Natural killer cell treated with Interleukin-12 subunit alpha and Interleukin-12 subunit beta and Interleukin-15 and Interleukin-18, amount 100 ng/mL, for 72 hours (primary cell): ENCODE results near the gene UNC93B1. TPM values are rescaled to one million over a fixed set of nuclear protein-coding genes. Genes with fewer than 3 reads are reported as not detected.

Experiments used
- ATAC-seq, 2 donors: fragments of 150-1000 bp; cut with Tn5 transposase in 1 of 2; sonication (Bioruptor Pico), chemical (Tn5 transposase) in 1 of 2; 2 replicates each; pipeline ENCODE4 v1.10.0; 2021
- DNase-seq: peaks from one replicate; pipeline ENCODE4 v3.0.0; 2022; ENCODE audit warnings: low spot score
- H3K27ac Mint-ChIP-seq, 2 donors: 1 replicate in 1 of 2; 2 replicates in 1 of 2; pipeline ENCODE4 v1.8.0; 2022; ENCODE audit warnings: mixed read lengths in 2 of 2, mild to moderate bottlenecking in 1 of 2, moderate library complexity in 1 of 2
- H3K27me3 Mint-ChIP-seq, 2 donors: 1 replicate in 1 of 2; 2 replicates in 1 of 2; pipeline ENCODE4 v1.8.0; 2022; ENCODE audit warnings: mixed read lengths in 2 of 2
- H3K36me3 Mint-ChIP-seq: one replicate; pipeline ENCODE4 v1.8.0; 2022; ENCODE audit warnings: mixed read lengths
- H3K4me1 Mint-ChIP-seq, 2 donors: 1 replicate in 1 of 2; 2 replicates in 1 of 2; pipeline ENCODE4 v1.8.0; 2022; ENCODE audit warnings: low read depth in 2 of 2, mixed read lengths in 2 of 2, mild to moderate bottlenecking in 1 of 2
- H3K4me3 Mint-ChIP-seq: one replicate; pipeline ENCODE4 v1.8.0; 2022; ENCODE audit warnings: mixed read lengths
- H3K9me3 Mint-ChIP-seq: 2 replicates; pipeline ENCODE4 v1.8.0; 2022; ENCODE audit warnings: mixed read lengths
- total RNA-seq, 2 donors: library from RNA; stranded (reverse); gene quantifications; one replicate each; pipeline ENCODE4 v1.2.3, GENCODE V29; 2022

Gene UNC93B1
- total RNA-seq, 2 donors from 2014 or later = 13.5 to 13.6 TPM

DNA sequence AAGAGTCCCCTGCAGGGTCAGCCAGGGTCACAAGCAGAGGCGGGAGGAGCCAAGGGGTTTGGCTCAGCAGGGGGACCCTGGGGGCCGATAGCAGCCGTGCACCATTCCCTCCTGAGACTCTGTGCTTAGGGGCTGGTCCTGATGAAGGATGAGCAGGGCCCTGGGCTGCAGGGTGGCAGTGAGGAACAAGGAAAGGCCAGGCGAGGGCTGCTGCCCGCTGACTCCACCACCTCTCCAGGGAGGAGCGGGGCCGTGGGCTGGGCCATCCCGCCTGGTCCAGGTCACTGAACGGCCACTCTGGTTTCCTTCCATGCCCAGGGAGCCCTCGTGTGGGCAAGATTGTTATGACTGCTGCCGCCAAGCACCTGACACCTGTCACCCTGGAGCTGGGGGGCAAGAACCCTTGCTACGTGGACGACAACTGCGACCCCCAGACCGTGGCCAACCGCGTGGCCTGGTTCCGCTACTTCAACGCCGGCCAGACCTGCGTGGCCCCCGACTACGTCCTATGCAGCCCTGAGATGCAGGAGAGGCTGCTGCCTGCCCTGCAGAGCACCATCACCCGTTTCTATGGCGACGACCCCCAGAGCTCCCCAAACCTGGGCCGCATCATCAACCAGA is 17.4 kb upstream of the UNC93B1 start:
- Mint-ChIP-seq H3K27me3 (no peaks in the 10 kb centered on the region), H3K4me1 (peaks cover 0 to 3% of the 10 kb centered on the region in 2 donors), H3K27ac (no peak overlapping the region), H3K9me3 (no peaks in the 10 kb centered on the region), H3K4me3 (no peak overlapping the region), H3K36me3 (no peaks in the 10 kb centered on the region)
- no peak for DNase-seq
- no peak for ATAC-seq

DNA sequence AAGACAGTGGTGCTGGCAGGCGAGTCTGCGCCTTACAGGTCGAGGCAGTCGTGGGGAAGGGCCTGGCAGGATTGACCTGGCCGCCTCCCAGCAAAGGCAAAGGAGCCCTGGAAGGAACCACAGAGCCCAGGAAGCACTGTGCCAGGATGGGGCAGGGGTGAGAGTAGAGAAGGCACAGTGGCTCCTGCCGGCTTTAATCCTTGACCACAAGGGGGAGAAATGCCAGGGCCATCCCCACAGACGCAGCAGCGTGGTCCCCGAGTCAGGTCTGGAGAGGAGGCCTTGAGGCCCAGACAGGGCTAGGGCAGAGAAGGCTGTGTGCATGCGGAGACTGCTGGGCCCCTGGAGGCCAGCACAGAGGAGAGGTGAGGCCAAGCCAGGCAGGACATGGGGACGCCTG is 16.7 kb upstream of the UNC93B1 start:
- Mint-ChIP-seq H3K9me3 (no peaks in the 10 kb centered on the region), H3K27me3 (no peaks in the 10 kb centered on the region), H3K36me3 (no peaks in the 10 kb centered on the region), H3K4me3 (no peak overlapping the region), H3K4me1 (peaks cover 0 to 3% of the 10 kb centered on the region in 2 donors), H3K27ac (no peak overlapping the region)
- DNase-seq = no peak
- no peak for ATAC-seq

DNA sequence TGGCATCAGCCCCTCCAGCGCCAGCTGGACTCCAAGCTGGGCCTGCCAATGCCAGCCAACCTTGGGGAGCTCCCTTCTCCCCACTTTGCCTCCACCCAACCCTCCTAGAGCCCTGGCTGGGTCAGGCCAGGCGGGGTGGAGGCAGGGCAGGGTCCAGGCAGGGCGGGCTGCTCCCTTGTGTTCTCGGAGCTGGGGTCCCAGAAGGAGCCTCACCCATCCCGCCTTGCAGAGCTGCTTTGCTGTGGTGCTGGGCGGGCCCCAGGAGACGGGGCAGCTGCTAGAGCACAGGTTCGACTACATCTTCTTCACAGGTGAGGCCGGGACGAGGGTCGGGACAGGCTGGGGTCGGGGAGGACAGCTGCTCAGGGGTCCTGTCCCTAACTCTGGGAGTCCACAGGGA is 15.6 kb upstream of the UNC93B1 start:
- Mint-ChIP-seq H3K4me3 (no peak overlapping the region), H3K36me3 (no peaks in the 10 kb centered on the region), H3K27ac (no peak overlapping the region), H3K4me1 (peaks cover 0 to 3% of the 10 kb centered on the region in 2 donors), H3K27me3 (no peaks in the 10 kb centered on the region), H3K9me3 (no peaks in the 10 kb centered on the region)
- DNase-seq (no peak), ATAC-seq (peak in 1 of 2 donors; percentile 34)

DNA sequence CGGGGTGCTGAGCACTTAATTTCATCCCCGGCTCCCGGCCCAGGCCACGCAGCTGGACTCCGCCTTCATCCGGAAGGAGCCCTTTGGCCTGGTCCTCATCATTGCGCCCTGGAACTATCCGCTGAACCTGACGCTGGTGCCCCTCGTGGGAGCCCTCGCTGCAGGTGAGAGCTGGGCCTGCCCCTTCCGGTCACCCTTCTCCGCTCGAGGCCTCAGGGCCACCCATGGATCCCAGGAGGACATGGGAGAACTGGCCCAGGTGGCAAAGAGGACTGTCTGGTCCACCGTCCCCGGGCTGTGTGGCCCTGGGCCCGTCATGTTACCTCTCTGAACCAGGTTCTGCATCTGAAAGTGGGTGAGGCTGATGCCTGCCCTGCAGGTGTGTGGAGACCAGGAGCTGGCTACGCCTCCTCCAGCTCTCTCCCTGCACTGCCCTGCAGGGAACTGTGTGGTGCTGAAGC is 14.9 kb upstream of the UNC93B1 start:
- Mint-ChIP-seq H3K9me3 (no peaks in the 10 kb centered on the region), H3K4me1 (peaks cover 0 to 7% of the 10 kb centered on the region in 2 donors), H3K36me3 (no peaks in the 10 kb centered on the region), H3K27me3 (no peaks in the 10 kb centered on the region), H3K4me3 (no peak overlapping the region), H3K27ac (no peak overlapping the region)
- ATAC-seq (no peak), DNase-seq (no peak)

DNA sequence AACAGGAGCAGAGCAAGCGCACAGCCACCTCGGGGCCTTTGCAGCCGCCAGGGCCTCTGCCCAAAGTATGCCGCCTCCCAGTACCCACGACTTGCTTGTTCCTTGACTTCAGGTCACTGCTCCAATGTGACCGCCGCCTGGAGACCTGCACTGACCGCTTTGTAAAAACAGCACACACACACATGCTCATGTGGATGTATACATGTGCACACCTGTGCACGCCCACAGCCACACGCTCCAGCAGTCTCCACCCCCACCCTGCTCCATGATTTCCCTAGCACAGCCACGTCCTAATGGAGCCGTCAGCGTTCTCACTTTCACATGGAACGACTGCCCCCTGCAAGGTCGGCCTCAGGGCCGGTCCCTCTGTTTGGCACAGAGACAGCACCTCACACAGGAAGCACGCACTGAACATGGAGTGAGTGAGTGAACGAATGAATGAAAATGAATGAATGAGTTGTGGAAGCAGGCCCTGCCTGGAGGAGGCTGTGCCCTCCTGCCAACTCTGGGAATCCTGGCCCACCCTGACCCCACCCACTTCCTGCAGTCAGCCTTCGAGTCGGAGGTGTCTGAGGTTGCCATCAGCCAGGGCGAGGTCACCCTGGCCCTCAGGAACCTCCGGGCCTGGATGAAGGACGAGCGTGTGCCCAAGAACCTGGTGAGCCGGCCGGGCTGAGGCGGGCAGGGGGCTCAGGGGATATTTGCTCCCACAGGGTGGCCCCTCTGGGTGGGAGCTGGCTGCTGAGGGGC is 14.3 kb upstream of the UNC93B1 start:
- no peaks in the 10 kb centered on the region for H3K27me3 Mint-ChIP-seq
- no peaks in the 10 kb centered on the region for H3K36me3 Mint-ChIP-seq
- H3K4me3 Mint-ChIP-seq = no peak overlapping the region
- ATAC-seq (no peak), DNase-seq (no peak)
- peaks cover 0 to 7% of the 10 kb centered on the region in 2 donors for H3K4me1 Mint-ChIP-seq
- no peaks in the 10 kb centered on the region for H3K9me3 Mint-ChIP-seq
- H3K27ac Mint-ChIP-seq = no peak overlapping the region

DNA sequence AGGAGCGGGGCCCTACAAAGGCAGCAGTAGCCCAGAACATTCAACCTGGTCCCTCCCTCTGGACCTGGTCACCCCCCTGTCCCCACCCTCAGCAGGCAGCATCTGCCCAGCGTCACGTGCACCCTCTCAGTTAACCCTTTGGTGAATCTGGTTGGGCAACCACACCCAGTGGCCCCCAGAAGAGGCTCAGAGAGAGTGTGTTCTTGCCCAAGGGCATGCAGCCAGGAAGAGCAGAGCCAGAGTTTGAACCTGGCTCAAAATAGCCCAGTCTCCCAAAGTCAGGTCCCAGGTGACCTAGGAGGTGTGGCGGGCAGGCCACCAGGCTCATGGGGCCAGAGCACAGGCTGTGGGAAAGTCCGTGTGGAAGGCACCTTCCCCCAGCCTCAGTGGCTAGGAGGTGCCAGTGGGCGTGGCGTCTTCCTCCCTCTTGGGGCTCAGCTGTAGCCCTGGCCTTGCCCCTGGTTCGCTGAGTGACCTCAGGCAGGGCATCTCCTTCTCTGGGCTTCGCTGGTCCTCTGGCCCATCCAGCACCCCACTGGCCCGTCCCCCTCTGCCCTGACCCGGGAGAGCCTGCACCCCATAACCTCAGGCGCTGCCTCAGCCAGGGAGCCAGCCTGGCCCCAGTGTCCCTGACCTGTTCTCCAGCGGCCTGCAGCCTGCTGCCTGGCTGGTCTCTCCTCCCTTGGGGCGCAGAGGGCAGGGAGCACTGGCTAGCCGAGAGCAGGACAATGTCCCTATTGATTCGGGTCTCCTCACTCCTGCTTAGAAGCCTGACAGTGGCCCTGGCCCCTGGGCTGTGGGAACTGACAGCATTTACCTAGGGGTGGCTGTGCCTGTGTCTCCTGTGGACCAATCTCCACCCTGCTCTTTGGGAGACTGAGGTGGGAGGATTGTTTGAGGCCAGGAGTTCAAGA is 13.3 kb upstream of the UNC93B1 start:
- Mint-ChIP-seq H3K4me3 (no peak overlapping the region), H3K9me3 (no peaks in the 10 kb centered on the region)

DNA sequence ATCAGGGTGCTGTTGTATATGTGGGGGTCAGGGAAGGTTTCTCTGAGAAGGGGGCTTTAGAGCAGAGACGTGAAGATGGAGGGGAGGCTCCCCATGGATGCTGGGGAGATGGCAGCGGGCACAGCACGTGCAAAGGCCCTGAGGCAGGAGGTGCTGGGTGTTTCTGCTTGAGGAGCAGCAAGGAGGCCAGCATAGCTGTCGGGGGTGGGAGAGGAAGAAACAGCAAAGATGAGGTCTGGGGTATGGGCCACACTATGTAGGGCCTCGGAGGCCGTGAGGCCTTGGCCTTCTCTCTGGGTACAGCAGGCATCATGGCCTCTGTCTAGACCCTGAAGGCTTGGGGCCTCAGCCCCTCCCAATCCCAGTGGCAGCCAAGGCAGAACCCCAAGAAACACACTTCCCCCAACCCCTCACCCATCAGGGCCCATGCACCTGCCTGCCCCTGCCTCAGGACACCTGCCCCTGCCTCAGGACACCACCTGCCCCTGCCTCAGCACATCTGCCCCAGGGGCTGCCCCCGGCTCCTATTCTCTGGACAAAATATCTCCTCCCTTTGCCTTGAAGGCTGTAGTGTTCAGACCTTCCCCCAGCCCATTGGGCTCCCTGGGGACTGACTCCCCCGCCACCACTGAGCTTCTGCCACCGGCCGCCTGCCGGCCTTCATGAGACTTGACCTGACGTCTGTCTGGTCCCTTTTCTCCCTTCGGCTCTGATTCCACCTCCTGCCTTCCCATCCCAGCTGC is 12.4 kb upstream of the UNC93B1 start:
- H3K4me3 Mint-ChIP-seq = no peak overlapping the region
- DNase-seq (no peak), ATAC-seq (no peak)
- H3K9me3 Mint-ChIP-seq = no peaks in the 10 kb centered on the region
- H3K27ac Mint-ChIP-seq = no peak overlapping the region
- H3K36me3 Mint-ChIP-seq = no peaks in the 10 kb centered on the region
- H3K4me1 Mint-ChIP-seq = peaks cover 0 to 7% of the 10 kb centered on the region in 2 donors
- H3K27me3 Mint-ChIP-seq = no peaks in the 10 kb centered on the region

More for the DNA sequence above, 13.3 kb upstream of the UNC93B1 start:
- Mint-ChIP-seq H3K27me3 (no peaks in the 10 kb centered on the region), H3K36me3 (no peaks in the 10 kb centered on the region), H3K27ac (no peak overlapping the region), H3K4me1 (peaks cover 0 to 7% of the 10 kb centered on the region in 2 donors)
- ATAC-seq = no peak
- no peak for DNase-seq

DNA sequence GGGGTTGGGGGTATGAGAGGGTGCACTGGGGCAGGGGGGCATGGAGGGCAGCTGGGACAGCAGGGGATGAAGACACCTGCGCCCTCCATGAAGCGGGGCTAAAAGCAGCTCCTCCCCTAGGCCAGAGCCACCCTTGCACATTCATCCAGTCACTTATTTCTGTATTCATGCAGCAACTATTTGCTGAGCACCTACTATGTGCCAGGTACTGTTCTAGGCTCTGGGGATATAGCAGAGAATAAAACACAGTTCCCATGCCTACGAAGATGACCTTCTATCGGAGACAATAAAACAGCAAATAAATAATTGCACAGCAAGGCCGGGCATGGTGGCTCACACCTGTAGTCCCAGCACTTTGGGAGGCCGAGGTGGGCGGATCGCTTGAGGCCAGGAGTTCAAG is 11.6 kb upstream of the UNC93B1 start:
- Mint-ChIP-seq H3K27ac (no peak overlapping the region), H3K27me3 (no peaks in the 10 kb centered on the region), H3K4me3 (no peak overlapping the region), H3K9me3 (no peaks in the 10 kb centered on the region), H3K36me3 (no peaks in the 10 kb centered on the region), H3K4me1 (peaks cover 0 to 7% of the 10 kb centered on the region in 2 donors)
- no peak for ATAC-seq
- no peak for DNase-seq

DNA sequence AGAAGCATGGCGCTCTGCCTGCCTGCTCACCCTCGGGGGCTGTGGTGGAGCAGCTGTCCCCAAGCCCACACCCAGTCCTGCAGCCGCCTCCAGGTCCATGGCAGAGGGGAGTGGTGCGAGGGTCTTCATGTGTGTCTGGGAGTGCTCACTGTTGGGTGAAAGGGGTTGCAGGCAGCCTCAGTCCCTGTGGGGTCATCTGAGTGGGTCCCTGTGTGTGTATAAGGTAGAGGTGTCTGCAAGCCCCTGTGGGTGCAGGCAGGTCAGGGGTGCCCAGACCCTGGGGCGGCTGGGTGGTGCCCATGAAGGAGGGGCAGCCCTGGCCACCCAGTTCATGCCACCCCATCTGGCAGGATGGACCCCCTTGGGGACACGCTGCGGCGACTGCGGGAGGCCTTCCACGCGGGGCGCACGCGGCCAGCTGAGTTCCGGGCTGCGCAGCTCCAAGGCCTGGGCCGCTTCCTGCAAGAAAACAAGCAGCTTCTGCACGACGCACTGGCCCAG is 11.1 kb upstream of the UNC93B1 start:
- no peaks in the 10 kb centered on the region for H3K9me3 Mint-ChIP-seq
- ATAC-seq (no peak), DNase-seq (no peak)
- peaks cover 0 to 11% of the 10 kb centered on the region in 2 donors for H3K4me1 Mint-ChIP-seq
- H3K36me3 Mint-ChIP-seq = no peaks in the 10 kb centered on the region
- H3K4me3 Mint-ChIP-seq = no peak overlapping the region
- no peak overlapping the region for H3K27ac Mint-ChIP-seq
- H3K27me3 Mint-ChIP-seq = no peaks in the 10 kb centered on the region

DNA sequence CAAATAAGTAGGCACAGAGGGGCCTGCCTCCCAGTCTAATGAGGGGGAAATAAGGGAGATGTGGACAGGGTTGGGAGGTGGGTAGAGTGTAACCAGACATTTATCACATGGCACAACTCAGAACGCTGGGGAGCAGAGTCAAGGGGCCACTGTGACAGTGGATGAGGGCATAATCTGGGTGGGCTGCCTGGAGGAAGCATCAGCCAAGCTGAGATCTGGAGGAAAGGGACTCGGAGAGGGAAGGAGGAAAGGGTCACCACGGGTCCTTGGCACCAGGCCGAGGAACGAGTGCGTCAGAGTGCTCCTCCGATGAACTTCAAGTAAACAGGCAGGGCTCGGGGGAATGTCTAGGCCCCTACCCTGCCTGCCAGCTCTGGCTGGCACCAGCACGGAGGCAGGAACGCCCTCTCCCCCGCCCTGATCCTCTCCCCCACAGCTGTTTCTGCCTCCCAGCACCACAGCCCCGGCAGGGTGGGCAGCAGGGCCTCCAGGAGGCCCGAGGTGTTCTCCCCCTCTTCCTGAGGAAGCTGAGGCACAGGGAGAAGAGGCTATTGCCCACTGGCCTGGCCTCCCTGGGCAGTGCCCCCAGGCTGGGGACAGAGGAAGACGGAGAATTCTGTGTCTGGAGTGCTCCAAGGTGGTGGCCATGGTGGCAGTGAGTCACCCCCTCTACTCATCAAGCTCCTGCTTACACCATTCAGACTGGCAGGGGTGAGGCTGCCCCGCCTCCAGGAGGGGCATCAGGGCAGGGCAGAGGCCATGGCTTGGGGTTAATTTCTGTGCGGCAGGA is 10.5 kb upstream of the UNC93B1 start:
- Mint-ChIP-seq H3K9me3 (no peaks in the 10 kb centered on the region), H3K4me3 (no peak overlapping the region), H3K36me3 (no peaks in the 10 kb centered on the region), H3K27me3 (no peaks in the 10 kb centered on the region), H3K4me1 (peaks cover 5 to 17% of the 10 kb centered on the region in 2 donors), H3K27ac (no peak overlapping the region)
- no peak for DNase-seq
- ATAC-seq = no peak

DNA sequence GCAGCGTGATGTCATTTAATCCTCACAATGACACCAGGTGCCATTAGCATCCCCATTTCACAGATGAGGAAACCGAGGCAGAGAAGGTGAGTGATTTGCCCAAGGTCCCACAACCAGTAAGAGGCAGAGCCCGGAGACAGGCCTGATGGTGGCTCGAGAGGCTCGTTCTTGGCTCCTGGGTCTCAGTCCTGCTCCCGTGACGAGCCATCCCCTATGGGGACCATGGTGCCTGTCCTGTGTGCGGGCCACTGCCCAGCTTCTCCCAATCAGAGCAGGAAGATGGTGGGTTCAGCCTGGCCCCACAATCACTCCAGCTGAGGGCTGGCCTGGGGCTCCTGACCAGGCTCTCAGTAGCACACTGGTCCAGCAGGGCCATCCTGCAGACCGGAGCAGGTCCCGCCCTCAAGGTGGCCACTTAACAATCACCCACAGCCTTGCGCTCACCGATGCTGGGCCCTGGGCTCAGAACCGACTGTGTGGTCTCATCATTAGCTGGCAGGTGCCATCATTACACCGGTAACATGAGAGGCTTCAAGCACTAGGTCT is 9.8 kb upstream of the UNC93B1 start:
- Mint-ChIP-seq H3K9me3 (no peaks in the 10 kb centered on the region), H3K36me3 (no peaks in the 10 kb centered on the region), H3K27me3 (no peaks in the 10 kb centered on the region), H3K4me1 (peaks cover 11 to 24% of the 10 kb centered on the region in 2 donors), H3K4me3 (no peak overlapping the region), H3K27ac (no peak overlapping the region)
- DNase-seq = no peak
- ATAC-seq = no peak

DNA sequence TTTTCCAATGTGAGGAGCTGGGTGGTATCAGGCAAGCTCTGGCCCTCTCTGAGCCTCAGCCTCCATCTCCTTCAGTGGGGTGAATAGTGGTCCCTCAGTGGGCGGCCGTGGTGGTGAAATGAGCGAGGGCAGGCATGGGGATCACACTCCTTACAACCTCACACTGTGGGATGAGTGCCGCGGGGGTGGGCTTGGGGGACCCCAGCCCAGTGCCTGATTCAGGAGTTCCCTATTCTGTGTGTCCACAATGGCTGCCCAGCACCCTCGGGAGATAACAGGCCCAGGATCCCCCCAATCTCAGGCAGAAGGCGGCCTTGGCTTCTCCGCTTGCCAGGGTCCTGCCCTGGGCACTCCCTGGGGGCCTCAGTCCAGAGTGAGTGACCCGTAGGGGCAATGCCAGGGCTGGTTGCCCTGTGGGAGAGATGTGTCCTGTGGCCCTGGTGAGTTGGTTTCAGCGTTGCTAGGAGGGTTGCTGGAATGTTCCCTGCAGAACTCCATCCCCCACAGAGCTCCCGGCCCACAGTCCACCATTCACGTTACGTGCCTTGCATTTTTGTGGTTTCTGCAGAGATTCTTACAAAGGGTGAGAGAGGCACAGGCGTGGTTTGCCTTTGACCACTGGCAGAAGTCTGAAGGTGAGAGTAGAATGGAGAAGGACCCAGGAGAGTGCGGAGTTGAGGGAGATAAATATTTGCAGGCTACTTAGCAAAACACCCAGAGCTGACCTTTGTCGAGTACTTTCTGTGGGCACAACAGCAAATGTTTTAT is 9.1 kb upstream of the UNC93B1 start:
- DNase-seq (no peak), ATAC-seq (no peak)
- Mint-ChIP-seq H3K36me3 (no peaks in the 10 kb centered on the region), H3K27me3 (no peaks in the 10 kb centered on the region), H3K4me1 (peaks cover 11 to 22% of the 10 kb centered on the region in 2 donors), H3K4me3 (no peak overlapping the region), H3K27ac (no peak overlapping the region), H3K9me3 (no peaks in the 10 kb centered on the region)
